WTC11 (cell line): ENCODE results near the gene PTPRG.

Source experiments
- CTCF ChIP-seq: fragments of 200-600 bp; IDR thresholded peaks from 2 replicates; pipeline ENCODE4 v1.8.0; 2022; ENCODE audit warnings: antibody characterized with exemption
- GTF2I ChIP-seq: fragments of 250-450 bp; sonication (Bioruptor Pico); conservative IDR thresholded peaks from 2 replicates; pipeline ENCODE4 v1.4.0; 2021; ENCODE audit warnings: mild to moderate bottlenecking
- JUN ChIP-seq: sonication (generic); formaldehyde crosslinking; IDR thresholded peaks from 2 replicates; pipeline ENCODE4 v1.8.0; 2023; ENCODE audit warnings: mild to moderate bottlenecking, missing genetic modification reagents

- no peak for TF ChIP-seq JUN (CRISPR knock-in tag)
- no peak for TF ChIP-seq CTCF
- TF ChIP-seq GTF2I (CRISPR knock-in tag) = no peak
Observed at GRCh38 chr3:62103531-62103930, 542.2 kb downstream of the PTPRG start.
